ENCODE measurements around the gene GPR108.

The GPR108 gene

GRCh38 chr19:6723108-6723618 lies 14.2 kb downstream of the GPR108 start:
- no peak overlapping the region for H3K4me3 ChIP-seq (ENCODE audit: low read length)
- no peak for TF ChIP-seq CTCF (IDR thresholded peaks at IDR 0.05; ENCODE audit: insufficient read depth, low read depth, low read length, missing control alignments)
- peak; percentile 42 for DNase-seq (ENCODE audit: low read depth)

GRCh38 chr19:6721773-6722172 lies 15.6 kb downstream of the GPR108 start:
- DNase-seq (ENCODE audit: low read depth) = no peak
- no peak overlapping the region for H3K4me3 ChIP-seq (ENCODE audit: low read length)
- no peak for TF ChIP-seq CTCF (IDR thresholded peaks at IDR 0.05; ENCODE audit: insufficient read depth, low read depth, low read length, missing control alignments)

GRCh38 chr19:6721138-6721474 lies 16.3 kb downstream of the GPR108 start:
- DNase-seq (ENCODE audit: low read depth) = no peak
- no peak overlapping the region for H3K4me3 ChIP-seq (ENCODE audit: low read length)
- TF ChIP-seq CTCF (IDR thresholded peaks at IDR 0.05; ENCODE audit: insufficient read depth, low read depth, low read length, missing control alignments) = no peak

- TF ChIP-seq CTCF (IDR thresholded peaks at IDR 0.05; ENCODE audit: insufficient read depth, low read depth, low read length, missing control alignments) = no peak
- peak; percentile 85 for DNase-seq (ENCODE audit: low read depth)
- no peak within 1 kb of the TSS for H3K4me3 ChIP-seq (ENCODE audit: low read length)
Measured at GRCh38 chr19:6720369-6721137, 16.8 kb downstream of the GPR108 start, which contains the start of gene C3. C3 (minus strand) TSS chr19:6720650; CDS start chr19:6720589, 61 bp downstream.

- H3K4me3 ChIP-seq (ENCODE audit: low read length) = no peak overlapping the region
- TF ChIP-seq CTCF (IDR thresholded peaks at IDR 0.05; ENCODE audit: insufficient read depth, low read depth, low read length, missing control alignments) = no peak
- DNase-seq (ENCODE audit: low read depth) = no peak
Measured at GRCh38 chr19:6719992-6720368, 17.4 kb downstream of the GPR108 start.

- no peak overlapping the region for H3K4me3 ChIP-seq (ENCODE audit: low read length)
- no peak for DNase-seq (ENCODE audit: low read depth)
- no peak for TF ChIP-seq CTCF (IDR thresholded peaks at IDR 0.05; ENCODE audit: insufficient read depth, low read depth, low read length, missing control alignments)
Measured at GRCh38 chr19:6719540-6719861, 17.9 kb downstream of the GPR108 start.
